Mucosa of stomach (tissue), 1 donor: ENCODE data around the gene SMAP2.

Source experiments
- H3K27me3 ChIP-seq: one replicate; pipeline ENCODE4 v1.7.0; 2013; ENCODE audit warnings: mild to moderate bottlenecking, low read length; ENCODE audit not compliant: control insufficient read depth, insufficient read depth
- H3K36me3 ChIP-seq: one replicate; pipeline ENCODE4 v1.7.0; 2013; ENCODE audit warnings: low read length; ENCODE audit not compliant: control insufficient read depth, insufficient read depth
- H3K4me1 ChIP-seq: one replicate; pipeline ENCODE4 v1.7.0; 2013; ENCODE audit warnings: mild to moderate bottlenecking, low read length; ENCODE audit not compliant: control insufficient read depth, insufficient read depth
- H3K4me3 ChIP-seq: one replicate; pipeline ENCODE4 v1.7.0; 2013; ENCODE audit warnings: low read length
- H3K9ac ChIP-seq: one replicate; pipeline ENCODE4 v1.7.0; 2013; ENCODE audit warnings: mild to moderate bottlenecking, low read length, moderate library complexity
- H3K9me3 ChIP-seq: one replicate; pipeline ENCODE4 v1.7.0; 2013; ENCODE audit warnings: mild to moderate bottlenecking, low read length, moderate library complexity; ENCODE audit not compliant: control insufficient read depth
- donor health status: Pancreatic carcinoma.

The SMAP2 gene

GRCh38 chr1:40352126-40352525 lies 21.4 kb upstream of the SMAP2 start:
- Histone ChIP-seq H3K4me3 (no peak overlapping the region), H3K27me3 (no peaks in the 10 kb centered on the region), H3K9ac (no peak overlapping the region), H3K36me3 (no peaks in the 10 kb centered on the region), H3K4me1 (no peaks in the 10 kb centered on the region), H3K9me3 (no peaks in the 10 kb centered on the region)

GRCh38 chr1:40353082-40353481 lies 20.4 kb upstream of the SMAP2 start:
- Histone ChIP-seq H3K36me3 (no peaks in the 10 kb centered on the region), H3K4me3 (no peak overlapping the region), H3K27me3 (no peaks in the 10 kb centered on the region), H3K9ac (no peak overlapping the region), H3K9me3 (no peaks in the 10 kb centered on the region), H3K4me1 (no peaks in the 10 kb centered on the region)

GRCh38 chr1:40357625-40358024 lies 15.9 kb upstream of the SMAP2 start:
- no peak overlapping the region for H3K9ac ChIP-seq
- no peak overlapping the region for H3K4me3 ChIP-seq
- no peaks in the 10 kb centered on the region for H3K36me3 ChIP-seq
- no peaks in the 10 kb centered on the region for H3K27me3 ChIP-seq
- no peaks in the 10 kb centered on the region for H3K9me3 ChIP-seq
- no peaks in the 10 kb centered on the region for H3K4me1 ChIP-seq

GRCh38 chr1:40360631-40361030 lies 12.9 kb upstream of the SMAP2 start:
- no peaks in the 10 kb centered on the region for H3K36me3 ChIP-seq
- H3K27me3 ChIP-seq, result no peaks in the 10 kb centered on the region
- no peaks in the 10 kb centered on the region for H3K9me3 ChIP-seq
- no peak overlapping the region for H3K4me3 ChIP-seq
- H3K4me1 ChIP-seq, result no peaks in the 10 kb centered on the region
- no peak overlapping the region for H3K9ac ChIP-seq

- H3K9ac ChIP-seq, result no peak overlapping the region
- H3K36me3 ChIP-seq, result no peaks in the 10 kb centered on the region
- no peak overlapping the region for H3K4me3 ChIP-seq
- H3K4me1 ChIP-seq, result no peaks in the 10 kb centered on the region
- H3K9me3 ChIP-seq, result no peaks in the 10 kb centered on the region
- H3K27me3 ChIP-seq, result no peaks in the 10 kb centered on the region
Measured at GRCh38 chr1:40361201-40361600, 12.3 kb upstream of the SMAP2 start.

- Histone ChIP-seq H3K9me3 (no peaks in the 10 kb centered on the region), H3K9ac (no peak overlapping the region)
Measured at GRCh38 chr1:40361637-40362036, 11.9 kb upstream of the SMAP2 start.

GRCh38 chr1:40362199-40362598 lies 11.3 kb upstream of the SMAP2 start:
- H3K4me3 ChIP-seq, result no peak overlapping the region
- no peaks in the 10 kb centered on the region for H3K4me1 ChIP-seq
- no peaks in the 10 kb centered on the region for H3K9me3 ChIP-seq
- no peaks in the 10 kb centered on the region for H3K36me3 ChIP-seq
- H3K9ac ChIP-seq, result no peak overlapping the region
- H3K27me3 ChIP-seq, result no peaks in the 10 kb centered on the region

More at GRCh38 chr1:40361637-40362036, 11.9 kb upstream of the SMAP2 start:
- Histone ChIP-seq H3K36me3 (no peaks in the 10 kb centered on the region), H3K27me3 (no peaks in the 10 kb centered on the region), H3K4me3 (no peak overlapping the region), H3K4me1 (no peaks in the 10 kb centered on the region)

GRCh38 chr1:40362699-40363098 lies 10.8 kb upstream of the SMAP2 start:
- no peaks in the 10 kb centered on the region for H3K27me3 ChIP-seq
- no peaks in the 10 kb centered on the region for H3K9me3 ChIP-seq
- no peak overlapping the region for H3K9ac ChIP-seq
- H3K4me3 ChIP-seq, result no peak overlapping the region
- no peaks in the 10 kb centered on the region for H3K4me1 ChIP-seq
- H3K36me3 ChIP-seq, result no peaks in the 10 kb centered on the region

GRCh38 chr1:40363721-40364120 lies 9.8 kb upstream of the SMAP2 start:
- Histone ChIP-seq H3K27me3 (no peaks in the 10 kb centered on the region), H3K4me3 (no peak overlapping the region), H3K36me3 (no peaks in the 10 kb centered on the region), H3K9me3 (no peaks in the 10 kb centered on the region), H3K9ac (no peak overlapping the region), H3K4me1 (no peaks in the 10 kb centered on the region)

- Histone ChIP-seq H3K27me3 (no peaks in the 10 kb centered on the region), H3K4me3 (no peak overlapping the region), H3K36me3 (no peaks in the 10 kb centered on the region), H3K9me3 (no peaks in the 10 kb centered on the region), H3K9ac (no peak overlapping the region), H3K4me1 (peaks cover 5% of the 10 kb centered on the region)
Measured at GRCh38 chr1:40371707-40372258, 1.7 kb upstream of the SMAP2 start.

GRCh38 chr1:40372658-40373322 lies 737 bp upstream of the SMAP2 start:
- Histone ChIP-seq H3K4me1 (peaks cover 12% of the 10 kb centered on the region), H3K9ac (no peak overlapping the region), H3K9me3 (no peaks in the 10 kb centered on the region), H3K27me3 (no peaks in the 10 kb centered on the region), H3K36me3 (no peaks in the 10 kb centered on the region), H3K4me3 (no peak overlapping the region)

- no peaks in the 10 kb centered on the region for H3K36me3 ChIP-seq
- no peak overlapping the region for H3K9ac ChIP-seq
- peaks cover 46% of the 10 kb centered on the region for H3K4me1 ChIP-seq
- no peaks in the 10 kb centered on the region for H3K9me3 ChIP-seq
- H3K27me3 ChIP-seq, result no peaks in the 10 kb centered on the region
- no peak overlapping the region for H3K4me3 ChIP-seq
Measured at GRCh38 chr1:40377512-40377911, 4.0 kb downstream of the SMAP2 start.
